DND-41 (cell line): ENCODE results near the gene PHRF1.

Source experiments
- CTCF ChIP-seq: IDR thresholded peaks from 2 replicates; pipeline ENCODE4 v1.5.1; 2012; ENCODE audit warnings: borderline replicate concordance, low read length, moderate library complexity, mild to moderate bottlenecking; ENCODE audit not compliant: poor library complexity, severe bottlenecking; ENCODE audit errors: extremely low read depth
- EZH2 ChIP-seq: IDR thresholded peaks from 3 replicates; pipeline ENCODE4 v1.6.1; 2012; ENCODE audit warnings: borderline replicate concordance, low read depth, mild to moderate bottlenecking, moderate library complexity, low read length, inconsistent platforms; ENCODE audit not compliant: severe bottlenecking

DNA sequence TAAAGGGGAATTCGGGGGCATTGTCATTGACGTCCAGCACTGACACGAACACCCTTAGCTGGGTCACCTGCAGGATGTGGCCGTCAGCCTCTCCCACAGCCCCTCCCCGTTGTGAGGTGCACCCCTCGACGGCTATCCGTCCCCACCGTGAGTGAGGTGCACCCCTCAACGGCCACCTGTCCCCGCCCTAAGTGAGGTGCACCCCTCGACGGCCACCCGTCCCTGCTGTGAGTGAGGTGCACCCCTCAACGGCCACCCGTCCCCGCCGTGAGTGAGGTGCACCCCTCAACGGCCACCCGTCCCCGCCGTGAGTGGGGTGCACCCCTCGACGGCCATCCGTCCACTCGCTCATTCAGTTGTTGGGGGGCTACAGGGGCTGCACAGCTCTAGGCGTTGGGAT, 45.6 kb downstream of the PHRF1 start:
- TF ChIP-seq CTCF (no peak), EZH2 (no peak)
